HG03175 (cell line): ENCODE measurements around the gene IVD.

Source experiments
- ATAC-seq: cut with Tn5 transposase; IDR thresholded peaks from one replicate; pipeline ENCODE4 v1.9.1; 2021; ENCODE audit warnings: mild to moderate bottlenecking, moderate library complexity; ENCODE audit not compliant: unreplicated experiment

The IVD gene

GRCh38 chr15:40372981-40373380 lies 32.6 kb upstream of the IVD start:
- ATAC-seq: no peak

- ATAC-seq: no peak
Observed at GRCh38 chr15:40377606-40378005, 28.0 kb upstream of the IVD start.

GRCh38 chr15:40379374-40379773 lies 26.2 kb upstream of the IVD start:
- no peak for ATAC-seq

DNA sequence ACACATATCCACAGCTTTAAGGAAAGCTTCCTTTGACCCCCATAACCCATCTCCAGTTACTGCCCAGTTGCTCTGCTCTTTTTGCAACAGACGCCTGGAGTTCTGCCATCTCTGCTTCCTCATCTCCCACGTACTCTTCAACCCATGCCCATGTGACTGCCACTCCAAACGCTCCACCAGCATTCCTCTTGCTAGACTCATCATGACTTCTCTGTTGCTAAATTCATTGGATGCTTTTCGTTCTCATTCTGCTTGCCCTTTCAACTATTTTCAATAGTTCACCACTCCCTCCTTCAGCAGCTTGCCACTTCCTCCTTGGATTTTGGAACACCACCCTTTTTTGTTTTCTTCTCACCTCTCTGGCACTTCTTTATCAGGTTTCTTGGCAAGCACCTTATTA lies 25.7 kb upstream of the IVD start:
- ATAC-seq: no peak

DNA sequence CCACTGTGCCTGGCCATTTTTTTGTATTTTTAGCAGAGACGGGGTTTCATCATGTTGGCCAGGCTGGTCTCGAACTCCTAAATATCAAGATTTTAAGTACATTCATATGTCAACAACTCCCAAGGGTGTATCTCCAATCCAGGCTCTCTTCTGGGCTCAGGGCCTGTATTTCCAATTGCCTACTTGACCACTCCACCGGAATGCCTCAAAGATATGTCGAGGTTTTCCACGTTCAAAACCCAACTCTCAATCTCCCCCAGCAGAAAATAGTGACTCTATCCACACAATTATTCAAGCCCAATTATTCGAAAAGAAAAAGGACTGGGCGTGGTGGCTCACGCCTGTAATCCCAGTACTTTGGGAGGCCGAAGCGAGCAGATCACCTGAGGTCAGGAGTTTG lies 25.0 kb upstream of the IVD start:
- no peak for ATAC-seq

DNA sequence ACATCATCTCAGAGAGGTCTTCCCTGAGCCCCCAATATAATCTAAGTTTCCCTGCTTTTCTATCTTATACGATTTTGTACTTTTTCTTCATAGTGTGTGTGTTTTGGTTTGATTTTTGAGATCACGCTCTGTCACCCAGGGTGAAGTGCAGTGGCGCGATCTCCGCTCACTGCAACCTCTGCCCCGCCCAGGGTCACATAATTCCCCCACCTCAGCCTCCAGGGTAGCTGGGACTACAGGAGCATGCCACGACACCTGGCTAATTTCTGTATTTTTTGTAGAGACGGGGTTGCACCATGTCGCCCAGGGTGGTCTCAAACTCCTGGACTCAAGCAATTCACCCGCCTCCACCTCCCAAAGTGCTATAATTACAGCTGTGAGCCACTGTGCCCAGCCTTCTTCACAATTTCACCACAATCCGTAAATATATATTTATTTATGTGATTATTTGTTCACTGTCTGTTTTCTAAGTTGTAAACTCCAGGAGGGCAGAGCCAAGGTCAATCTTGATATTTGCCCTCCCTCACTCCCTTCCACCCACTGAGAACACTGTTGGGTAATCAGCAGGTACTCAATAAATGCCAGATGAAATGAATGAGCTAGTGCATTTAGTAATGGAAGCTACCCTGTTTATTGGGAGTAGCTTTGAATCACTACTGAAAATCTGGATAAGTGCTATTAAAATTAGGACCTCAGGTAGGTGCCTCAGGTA lies 23.6 kb upstream of the IVD start:
- ATAC-seq: no peak

- peak; percentile 98 for ATAC-seq
Observed at GRCh38 chr15:40382580-40383456, 22.8 kb upstream of the IVD start, which contains the start of gene KNSTRN. Gene KNSTRN (plus strand): TSS chr15:40382721. CDS start chr15:40382836, 115 bp downstream.

DNA sequence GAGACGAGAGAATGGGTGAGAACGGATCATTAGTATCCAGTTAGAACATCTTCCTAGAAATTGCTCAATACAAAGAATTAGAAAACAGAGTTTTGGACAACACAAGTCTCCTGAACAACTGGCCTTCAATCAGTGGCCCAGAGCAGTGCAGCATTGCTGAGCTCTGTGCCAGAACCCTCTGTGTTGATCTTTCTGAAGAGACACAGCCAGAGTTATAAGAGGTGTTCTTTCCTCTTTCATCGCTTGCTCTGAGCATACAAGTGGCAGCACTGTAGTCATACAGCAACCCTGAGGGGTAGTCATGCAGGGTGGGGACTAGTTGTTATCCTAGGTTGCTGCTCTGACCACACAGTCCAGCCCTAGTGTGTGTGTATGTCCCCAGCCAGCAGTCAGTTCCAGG lies 19.1 kb upstream of the IVD start:
- no peak for ATAC-seq

- no peak for ATAC-seq
Observed at GRCh38 chr15:40388941-40389823, 16.4 kb upstream of the IVD start.

GRCh38 chr15:40389824-40390595 lies 15.6 kb upstream of the IVD start:
- ATAC-seq: no peak

DNA sequence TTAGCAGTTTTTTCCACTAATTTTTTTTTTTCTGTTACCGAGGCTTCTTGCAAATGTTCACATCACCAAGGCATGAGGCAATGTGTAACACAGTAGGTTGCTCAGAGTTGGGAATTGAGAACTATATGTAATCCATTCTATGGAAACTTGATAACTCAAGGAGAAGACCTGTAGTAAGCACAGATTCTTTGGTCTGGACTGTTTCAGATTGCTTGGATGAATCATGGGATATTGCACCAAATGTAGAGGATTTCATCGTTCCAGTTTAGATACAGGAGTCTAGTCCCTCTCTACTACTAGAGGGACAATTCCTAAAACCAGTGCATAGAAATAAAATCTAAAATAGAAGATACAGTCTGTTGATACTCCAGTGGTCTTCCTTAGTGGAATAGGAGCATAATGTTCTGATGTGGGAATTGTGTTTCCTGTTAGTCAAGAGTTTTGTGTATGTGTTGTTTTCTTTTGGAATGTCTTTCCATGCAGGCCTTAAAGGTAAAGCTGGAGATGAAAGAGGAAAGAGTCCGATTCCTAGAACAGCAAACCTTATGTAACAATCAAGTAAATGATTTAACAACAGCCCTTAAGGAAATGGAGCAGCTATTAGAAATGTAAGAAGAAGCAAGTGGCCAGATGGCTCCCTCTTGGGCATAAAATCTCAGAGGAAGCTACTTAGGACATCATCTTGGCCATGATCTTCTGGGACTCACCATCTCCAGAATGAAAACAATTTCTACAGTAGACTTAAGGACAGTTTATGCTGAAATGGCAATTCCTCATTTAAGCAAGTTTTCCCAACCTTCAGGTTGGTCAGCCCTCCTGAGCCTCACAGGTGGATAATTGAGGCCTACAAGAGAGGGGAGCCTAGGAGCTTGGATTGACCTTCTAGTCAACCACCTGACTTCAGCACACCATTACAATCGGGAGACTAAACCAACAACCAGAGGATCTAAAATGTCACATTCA lies 12.3 kb upstream of the IVD start:
- no peak for ATAC-seq

GRCh38 chr15:40397688-40398412 lies 7.7 kb upstream of the IVD start:
- no peak for ATAC-seq

GRCh38 chr15:40398413-40398873 lies 7.2 kb upstream of the IVD start:
- ATAC-seq: no peak

DNA sequence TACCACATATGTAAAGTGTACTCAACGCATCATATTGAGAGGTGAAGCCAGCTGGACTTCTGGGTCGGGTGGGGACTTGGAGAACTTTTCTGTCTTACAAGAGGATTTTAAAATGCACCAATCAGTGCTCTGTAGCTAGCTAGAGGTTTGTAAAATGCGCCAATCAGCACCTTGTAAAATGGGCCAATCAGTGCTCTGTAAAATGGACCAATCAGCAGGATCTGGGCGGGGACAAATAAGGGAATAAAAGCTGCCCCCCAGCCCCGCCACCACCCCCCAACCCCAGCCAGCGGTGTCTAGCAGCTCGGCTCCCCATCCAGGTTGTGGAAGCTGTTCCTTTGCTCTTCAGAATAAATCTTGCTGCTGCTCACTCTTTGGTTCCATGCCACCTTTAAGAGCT lies 6.2 kb upstream of the IVD start:
- ATAC-seq: no peak

DNA sequence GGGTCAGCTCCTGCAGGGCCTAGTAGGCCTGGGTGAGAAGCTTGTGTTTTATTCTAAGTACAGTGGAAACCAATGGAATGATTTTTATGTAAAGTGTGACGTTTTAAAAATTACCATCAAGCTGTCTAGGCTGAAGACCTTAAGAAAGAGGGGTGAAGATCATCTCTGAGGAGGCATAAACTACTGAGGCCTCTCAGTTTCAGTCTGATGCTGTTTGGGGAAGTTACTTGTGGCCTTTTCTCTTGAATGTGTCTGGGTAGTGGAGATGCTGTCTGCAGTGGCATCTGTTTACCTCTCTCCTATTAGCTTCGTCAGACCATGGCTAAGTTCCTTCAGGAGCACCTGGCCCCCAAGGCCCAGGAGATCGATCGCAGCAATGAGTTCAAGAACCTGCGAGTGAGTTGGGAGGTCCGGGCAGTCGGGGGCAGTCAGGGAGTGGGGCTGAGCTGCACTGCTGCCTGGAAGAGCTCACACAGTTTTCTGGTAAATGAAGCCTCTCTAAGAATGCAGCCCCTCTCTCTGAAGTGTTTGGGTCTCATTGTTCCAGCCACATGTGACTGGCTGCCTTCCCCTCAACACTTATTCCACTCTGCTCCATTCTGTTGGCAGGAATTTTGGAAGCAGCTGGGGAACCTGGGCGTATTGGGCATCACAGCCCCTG lies 1.9 kb downstream of the IVD start:
- peak; percentile 57 for ATAC-seq

GRCh38 chr15:40409366-40409765 lies 3.8 kb downstream of the IVD start:
- ATAC-seq: no peak

DNA sequence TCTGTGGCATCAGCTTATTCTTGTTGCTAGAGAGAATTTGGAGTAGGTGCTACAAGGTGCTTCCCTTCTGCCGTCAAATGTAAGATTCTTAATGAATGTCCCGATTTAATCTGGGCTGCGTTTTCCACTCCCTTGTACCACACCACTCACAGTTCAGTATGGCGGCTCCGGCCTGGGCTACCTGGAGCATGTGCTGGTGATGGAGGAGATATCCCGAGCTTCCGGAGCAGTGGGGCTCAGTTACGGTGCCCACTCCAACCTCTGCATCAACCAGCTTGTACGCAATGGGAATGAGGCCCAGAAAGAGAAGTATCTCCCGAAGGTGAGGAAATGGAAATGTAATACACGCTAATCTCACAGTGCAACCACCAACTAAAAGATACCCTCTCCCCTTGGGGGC lies 4.9 kb downstream of the IVD start:
- ATAC-seq: no peak
